NT2/D1 (cell line): Measurements from ENCODE around the gene TM6SF1.

ENCODE experiments used
- DNase-seq: peaks from one replicate; pipeline ENCODE4 v3.0.0-alpha.2; 2011; ENCODE audit warnings: low read depth, low spot score
- H3K27me3 ChIP-seq: 2 replicates; pipeline ENCODE4 v1.6.0; 2011; ENCODE audit warnings: mild to moderate bottlenecking; ENCODE audit not compliant: insufficient read length, insufficient read depth
- H3K36me3 ChIP-seq: 2 replicates; pipeline ENCODE4 v1.6.1; 2011; ENCODE audit warnings: mild to moderate bottlenecking, low read length, mixed read lengths; ENCODE audit not compliant: insufficient read depth, insufficient read length
- H3K4me1 ChIP-seq: 2 replicates; pipeline ENCODE4 v1.5.1; 2011; ENCODE audit not compliant: insufficient read depth, insufficient read length
- H3K4me3 ChIP-seq: 2 replicates; pipeline ENCODE4 v1.5.1; 2011; ENCODE audit warnings: low read depth; ENCODE audit not compliant: insufficient read length
- H3K9ac ChIP-seq: 2 replicates; pipeline ENCODE4 v1.6.0; 2011; ENCODE audit warnings: low read depth; ENCODE audit not compliant: insufficient read length
- H3K9me3 ChIP-seq: 2 replicates; pipeline ENCODE4 v1.5.1; 2011; ENCODE audit warnings: mild to moderate bottlenecking, low read length; ENCODE audit not compliant: insufficient read depth
- SUZ12 ChIP-seq: IDR thresholded peaks from 2 replicates; pipeline ENCODE4 v1.6.1; 2011; ENCODE audit not compliant: insufficient read length, insufficient read depth; ENCODE audit errors: extremely low read depth
- YY1 ChIP-seq: IDR thresholded peaks from 2 replicates; pipeline ENCODE4 v1.6.1; 2011; ENCODE audit not compliant: insufficient read length, insufficient read depth
- ZNF274 ChIP-seq: IDR thresholded peaks from 2 replicates; pipeline ENCODE4 v1.6.1; 2011; ENCODE audit warnings: mild to moderate bottlenecking, low read depth, low read length

TM6SF1 gene

GRCh38 chr15:83106994-83107840 lies at the start of gene TM6SF1:
Gene TM6SF1 (plus strand): TSS chr15:83107645. CDS start chr15:83107681, 36 bp downstream.
- DNase-seq = no peak
- H3K4me1 ChIP-seq = no peaks in the 10 kb centered on the region
- peaks cover 52% of the 10 kb centered on the region for H3K27me3 ChIP-seq
- H3K9ac ChIP-seq = peak within 1 kb of the TSS; percentile 66
- H3K9me3 ChIP-seq = peaks cover 4% of the 10 kb centered on the region; the same call in 1 of the 2 replicates
- TF ChIP-seq ZNF274 (no peak), YY1 (no peak), SUZ12 (no peak)
- H3K4me3 ChIP-seq = peak within 1 kb of the TSS; percentile 56
- no peaks in the 10 kb centered on the region for H3K36me3 ChIP-seq

GRCh38 chr15:83057696-83058376 lies 49.6 kb upstream of the TM6SF1 start:
- Histone ChIP-seq H3K4me1 (no peaks in the 10 kb centered on the region), H3K9me3 (no peaks in the 10 kb centered on the region), H3K36me3 (peaks cover 62% of the 10 kb centered on the region), H3K4me3 (no peak overlapping the region), H3K9ac (no peak overlapping the region), H3K27me3 (no peaks in the 10 kb centered on the region)
- DNase-seq = no peak
- TF ChIP-seq YY1 = no peak
- TF ChIP-seq SUZ12 = no peak
- no peak for TF ChIP-seq ZNF274

- H3K9me3 ChIP-seq = no peaks in the 10 kb centered on the region
- H3K36me3 ChIP-seq = peaks cover 47% of the 10 kb centered on the region
- no peak for TF ChIP-seq YY1
- TF ChIP-seq SUZ12 = no peak
- no peak for TF ChIP-seq ZNF274
- H3K9ac ChIP-seq = no peak overlapping the region
- no peak overlapping the region for H3K4me3 ChIP-seq
- DNase-seq = no peak
- peaks cover 3% of the 10 kb centered on the region for H3K4me1 ChIP-seq
- H3K27me3 ChIP-seq = no peaks in the 10 kb centered on the region
These were observed 45.8 kb upstream of the TM6SF1 start for GRCh38 chr15:83061680-83062079.

GRCh38 chr15:83062768-83063180 lies 44.7 kb upstream of the TM6SF1 start:
- no peaks in the 10 kb centered on the region for H3K27me3 ChIP-seq
- no peak for TF ChIP-seq ZNF274
- no peak for TF ChIP-seq YY1
- TF ChIP-seq SUZ12 = no peak
- H3K4me1 ChIP-seq = peaks cover 5% of the 10 kb centered on the region
- H3K4me3 ChIP-seq = no peak overlapping the region
- no peak for DNase-seq
- no peak overlapping the region for H3K9ac ChIP-seq
- H3K36me3 ChIP-seq = peaks cover 43% of the 10 kb centered on the region
- H3K9me3 ChIP-seq = no peaks in the 10 kb centered on the region

- Histone ChIP-seq H3K4me3 (no peak overlapping the region), H3K9ac (no peak overlapping the region), H3K36me3 (peaks cover 43% of the 10 kb centered on the region), H3K27me3 (no peaks in the 10 kb centered on the region), H3K4me1 (peaks cover 5% of the 10 kb centered on the region), H3K9me3 (no peaks in the 10 kb centered on the region)
- no peak for TF ChIP-seq SUZ12
- TF ChIP-seq YY1 = no peak
- no peak for TF ChIP-seq ZNF274
- no peak for DNase-seq
These were observed 43.9 kb upstream of the TM6SF1 start for GRCh38 chr15:83063551-83063950.

GRCh38 chr15:83064859-83065258 lies 42.6 kb upstream of the TM6SF1 start:
- no peak for DNase-seq
- peak overlapping the region; percentile 23 for H3K4me3 ChIP-seq
- H3K36me3 ChIP-seq = peaks cover 38% of the 10 kb centered on the region
- H3K9ac ChIP-seq = peak overlapping the region; percentile 37
- no peaks in the 10 kb centered on the region for H3K27me3 ChIP-seq
- H3K9me3 ChIP-seq = peaks cover 7% of the 10 kb centered on the region; the same call in 1 of the 2 replicates
- peaks cover 5% of the 10 kb centered on the region for H3K4me1 ChIP-seq
- no peak for TF ChIP-seq ZNF274
- TF ChIP-seq SUZ12 = no peak
- no peak for TF ChIP-seq YY1

- TF ChIP-seq SUZ12 (no peak), ZNF274 (no peak), YY1 (no peak)
- peak overlapping the region; percentile 37 for H3K9ac ChIP-seq
- H3K4me1 ChIP-seq = peaks cover 5% of the 10 kb centered on the region
- peaks cover 8% of the 10 kb centered on the region; the same call in 1 of the 2 replicates for H3K9me3 ChIP-seq
- no peak for DNase-seq
- peak overlapping the region; percentile 90 for H3K4me3 ChIP-seq
- H3K36me3 ChIP-seq = peaks cover 38% of the 10 kb centered on the region
- no peaks in the 10 kb centered on the region for H3K27me3 ChIP-seq
These were observed 42.0 kb upstream of the TM6SF1 start for GRCh38 chr15:83065431-83065830.
